H1 (cell line): ENCODE measurements around the gene PRKN. TPM values are rescaled to one million over a fixed set of nuclear protein-coding genes. Genes with fewer than 3 reads are reported as not detected.

ENCODE experiments used
- CTCF ChIA-PET: fragments of 300-600 bp; sonication (Branson Sonifier 250); formaldehyde crosslinking; loops from one replicate; lab custom pipeline; 2021; ENCODE audit not compliant: partially characterized antibody; lab: Charles Lee
- POLR2A ChIA-PET: fragments of 300-600 bp; sonication (Branson Sonifier 250); formaldehyde crosslinking; loops from one replicate; lab custom pipeline; 2021; ENCODE audit warnings: inconsistent platforms; ENCODE audit not compliant: partially characterized antibody; lab: Charles Lee
- DNase-seq, 2 experiments: peaks; one replicate each; pipeline versions ENCODE4 v3.0.0 to v3.0.0-alpha.2; 2010 to 2022; ENCODE audit warnings: low spot score in 2 of 2, low read depth in 1 of 2, mixed read lengths in 1 of 2
- FAIRE-seq: peaks from 2 replicates; lab custom pipeline; 2011; peaks lifted over from hg19 to GRCh38; lab: Jason Lieb, UNC
- H2AFZ ChIP-seq: 2 replicates; pipeline ENCODE4 v1.8.1; 2012; ENCODE audit warnings: low read length, inconsistent platforms
- H2AK5ac ChIP-seq: 2 replicates; pipeline ENCODE4 v1.6.1; 2013; ENCODE audit warnings: low read depth, low read length
- H2BK120ac ChIP-seq: replicated peaks from 2 replicates; pipeline ENCODE3; 2013; ENCODE audit warnings: low read depth, low read length, inconsistent platforms
- H2BK12ac ChIP-seq: 2 replicates; pipeline ENCODE4 v1.6.1; 2013; ENCODE audit warnings: low read depth, low read length
- H2BK15ac ChIP-seq: 2 replicates; pipeline ENCODE4 v1.6.1; 2013; ENCODE audit warnings: low read length
- H2BK20ac ChIP-seq: 2 replicates; pipeline ENCODE4 v1.6.1; 2013; ENCODE audit warnings: low read length
- H2BK5ac ChIP-seq: 2 replicates; pipeline ENCODE4 v1.6.1; 2013; ENCODE audit warnings: low read depth, low read length
- H3K14ac ChIP-seq: 2 replicates; pipeline ENCODE4 v1.6.1; 2013; ENCODE audit warnings: inconsistent platforms; ENCODE audit not compliant: insufficient read length
- H3K18ac ChIP-seq: 2 replicates; pipeline ENCODE4 v1.6.1; 2013; ENCODE audit warnings: low read length; ENCODE audit errors: extremely low read depth
- H3K23ac ChIP-seq: 2 replicates; pipeline ENCODE4 v1.6.1; 2013; ENCODE audit warnings: inconsistent platforms; ENCODE audit not compliant: insufficient read length
- H3K23me2 ChIP-seq: 2 replicates; pipeline ENCODE4 v1.6.1; 2013; ENCODE audit warnings: low read depth, low read length
- H3K27ac ChIP-seq: 2 replicates; pipeline ENCODE4 v1.6.1; 2011; ENCODE audit warnings: low read depth, low read length, inconsistent platforms
- H3K27me3 ChIP-seq, 4 experiments: replicated peaks in 1 of 4; 1 replicate in 1 of 4; 2 replicates in 3 of 4; pipeline versions ENCODE4 v1.6.1 to v1.8.1; 2011 to 2013; ENCODE audit warnings: low read length in 3 of 4, mild to moderate bottlenecking in 3 of 4, inconsistent platforms in 2 of 4, mixed read lengths in 2 of 4, moderate library complexity in 1 of 4; ENCODE audit not compliant: control insufficient read depth in 3 of 4, insufficient read depth in 3 of 4; ENCODE audit errors: extremely low read depth in 1 of 4
- H3K36me3 ChIP-seq, 4 experiments: 2 replicates each; pipeline versions ENCODE4 v1.6.1 to v1.8.1; 2011 to 2013; ENCODE audit warnings: mild to moderate bottlenecking in 4 of 4, low read length in 3 of 4, moderate library complexity in 2 of 4, control low read depth in 1 of 4, inconsistent platforms in 1 of 4; ENCODE audit not compliant: insufficient read depth in 4 of 4, control insufficient read depth in 2 of 4
- H3K4ac ChIP-seq: replicated peaks from 2 replicates; pipeline ENCODE3; 2013; ENCODE audit warnings: low read length, low read depth, mixed read lengths, inconsistent platforms; ENCODE audit not compliant: insufficient read length
- H3K4me1 ChIP-seq, 4 experiments: replicated peaks in 1 of 4; 1 replicate in 1 of 4; 2 replicates in 3 of 4; pipeline versions ENCODE4 v1.6.1 to v1.8.1; 2011 to 2013; ENCODE audit warnings: low read length in 3 of 4, inconsistent platforms in 2 of 4, mixed read lengths in 1 of 4; ENCODE audit not compliant: insufficient read depth in 4 of 4, control insufficient read depth in 3 of 4
- H3K4me2 ChIP-seq, 2 experiments: 2 replicates each; pipeline versions ENCODE4 v1.6.1 to v1.8.1; 2011 to 2013; ENCODE audit warnings: low read depth in 2 of 2, low read length in 2 of 2, control low read depth in 1 of 2, inconsistent platforms in 1 of 2, mild to moderate bottlenecking in 1 of 2; ENCODE audit not compliant: insufficient read depth in 1 of 2
- H3K4me3 ChIP-seq, 4 experiments: fragments of 200-600, 300-600 bp in 1 of 4; sonication (generic), shearing (Covaris generic), sonication (Bioruptor Twin) in 1 of 4; 2 replicates each; pipeline versions ENCODE4 v1.5.1 to v1.8.1; 2011 to 2016; ENCODE audit warnings: low read length in 4 of 4, low read depth in 3 of 4, control low read depth in 2 of 4, inconsistent platforms in 2 of 4, mild to moderate bottlenecking in 2 of 4, mixed read lengths in 1 of 4, moderate library complexity in 1 of 4; ENCODE audit not compliant: insufficient read depth in 2 of 4; ENCODE audit errors: extremely low read depth in 1 of 4
- H3K56ac ChIP-seq: replicated peaks from 2 replicates; pipeline ENCODE3; 2013; ENCODE audit warnings: low read depth, mild to moderate bottlenecking, mixed read lengths, low read length, inconsistent platforms; ENCODE audit not compliant: insufficient read length
- H3K79me1 ChIP-seq: 2 replicates; pipeline ENCODE4 v1.6.1; 2013; ENCODE audit warnings: low read depth, low read length, control low read depth
- H3K79me2 ChIP-seq, 2 experiments: 2 replicates each; pipeline versions ENCODE4 v1.6.1 to v1.8.1; 2012 to 2013; ENCODE audit warnings: low read length in 2 of 2, mild to moderate bottlenecking in 2 of 2, inconsistent platforms in 1 of 2; ENCODE audit not compliant: insufficient read depth in 2 of 2, control insufficient read depth in 1 of 2
- H3K9ac ChIP-seq, 4 experiments: replicated peaks in 1 of 4; 1 replicate in 1 of 4; 2 replicates in 3 of 4; pipeline versions ENCODE4 v1.6.1 to v1.8.1; 2011 to 2013; ENCODE audit warnings: low read depth in 3 of 4, low read length in 3 of 4, control low read depth in 2 of 4, mild to moderate bottlenecking in 2 of 4, moderate library complexity in 2 of 4, inconsistent platforms in 1 of 4; ENCODE audit errors: extremely low read depth in 1 of 4
- H3K9me3 ChIP-seq, 2 experiments: 2 replicates each; pipeline versions ENCODE4 v1.6.1 to v1.8.1; 2012 to 2013; ENCODE audit warnings: mild to moderate bottlenecking in 2 of 2, moderate library complexity in 2 of 2, control low read depth in 1 of 2, inconsistent platforms in 1 of 2, low read depth in 1 of 2, low read length in 1 of 2, mixed read lengths in 1 of 2; ENCODE audit not compliant: insufficient read depth in 2 of 2
- H4K20me1 ChIP-seq, 2 experiments: replicated peaks in 1 of 2; 2 replicates each; pipeline versions ENCODE3 to v1.8.1; 2011 to 2013; ENCODE audit warnings: inconsistent platforms in 2 of 2, low read length in 2 of 2, mild to moderate bottlenecking in 1 of 2; ENCODE audit not compliant: insufficient read depth in 2 of 2, control insufficient read depth in 1 of 2
- H4K5ac ChIP-seq: 2 replicates; pipeline ENCODE4 v1.6.1; 2013; ENCODE audit warnings: low read length, low read depth, mixed read lengths, inconsistent platforms; ENCODE audit not compliant: insufficient read length
- H4K8ac ChIP-seq: 2 replicates; pipeline ENCODE4 v1.8.0; 2013; ENCODE audit warnings: mild to moderate bottlenecking, moderate library complexity, low read length, inconsistent platforms; ENCODE audit not compliant: insufficient read depth; ENCODE audit errors: extremely low read depth
- H4K91ac ChIP-seq: replicated peaks from 2 replicates; pipeline ENCODE3; 2013; ENCODE audit warnings: low read length, mixed read lengths, inconsistent platforms; ENCODE audit not compliant: insufficient read length
- EGR1 ChIP-seq: IDR thresholded peaks from 2 replicates; pipeline ENCODE4 v1.6.1; 2011; ENCODE audit warnings: low read depth, low read length, borderline replicate concordance
- KDM4A ChIP-seq: IDR thresholded peaks from one replicate; pipeline ENCODE4 v1.7.1; 2012; ENCODE audit warnings: low read depth, mild to moderate bottlenecking, moderate library complexity, low read length, inconsistent platforms; ENCODE audit not compliant: severe bottlenecking
- WGBS, 2 experiments: shearing (Covaris generic) in 1 of 2; methylation state at CpG; one replicate each; pipeline versions ENCODE4 v1.1.6 to v1.1.7; 2013 to 2015; ENCODE audit warnings: low lambda C conversion rate in 2 of 2, mixed read lengths in 2 of 2, inconsistent platforms in 1 of 2, low coverage in 1 of 2, missing lambda C conversion rate in 1 of 2; ENCODE audit not compliant: insufficient replicate concordance in 2 of 2, insufficient coverage in 1 of 2, insufficient read length in 1 of 2; ENCODE audit errors: extremely low coverage in 1 of 2, missing lambda C conversion rate in 1 of 2; 5-methylcytosine and 5-hydroxymethylcytosine counted together
- polyA plus RNA-seq, 7 experiments: library from polyadenylated mRNA; depleted of rRNA in 3 of 7; stranded (reverse) in 5 of 7; unstranded in 2 of 7; fragments of >200 nt in 5 of 7; fragments of 200-250 nt in 2 of 7; gene quantifications; 1 replicate in 5 of 7; 2 replicates in 1 of 7; 4 replicates in 1 of 7; pipeline versions ENCODE4 v1.2.1 to v1.2.3, GENCODE V29; 2011 to 2013; ENCODE audit warnings: missing spikeins in 2 of 7, mixed read lengths in 2 of 7
- total RNA-seq: library from RNA; stranded (reverse); fragmentation: NEBNext Ultra II Directional; extraction: Animal tissue kit (Norgen Biotek cat#: 25700); gene quantifications from 2 replicates; pipeline ENCODE4 v1.2.1, GENCODE V29; 2021
- TF ChIP-seq, protein P1 (sequence below): IDR thresholded peaks from 2 replicates; pipeline ENCODE4 v1.6.1; 2012; ENCODE audit warnings: inconsistent platforms
- TF ChIP-seq, protein P2 (sequence below): IDR thresholded peaks from 2 replicates; pipeline ENCODE4 v1.6.1; 2012; ENCODE audit warnings: inconsistent platforms

PRKN gene
- total and polyA plus RNA-seq, 2 of the 8 experiments (the other 6 are each of a cell fraction or from before 2014, with no cell fraction given): 0.13 to 0.29 TPM

DNA sequence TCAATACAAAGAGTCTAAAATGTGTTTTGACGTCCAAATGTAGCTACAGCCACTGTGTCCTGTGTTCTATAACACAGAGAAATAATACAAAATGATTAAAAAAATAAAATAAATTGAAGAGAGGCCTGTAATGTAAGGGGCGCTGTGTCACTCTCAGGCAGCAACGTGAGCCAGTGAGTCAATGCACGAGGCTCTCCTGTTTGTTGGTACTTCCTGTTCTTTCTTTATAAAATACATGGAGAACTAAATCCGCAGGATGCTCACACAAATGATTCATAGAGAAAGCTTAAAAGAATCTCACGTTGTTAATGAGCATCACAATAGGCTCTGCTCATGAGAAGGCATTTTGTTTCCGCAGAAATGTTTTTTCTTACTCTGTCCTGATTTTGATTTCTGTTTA lies 818.7 kb downstream of the PRKN start:
- no peak overlapping the region for H3K4ac ChIP-seq
- H3K56ac ChIP-seq: no peak overlapping the region
- H3K9ac ChIP-seq: no peak overlapping the region
- H3K23ac ChIP-seq: no peak overlapping the region
- H2AFZ ChIP-seq: no peak overlapping the region
- no peak overlapping the region for H3K14ac ChIP-seq
- no peaks in the 10 kb centered on the region for H3K79me2 ChIP-seq
- DNase-seq (no peak), FAIRE-seq (no peak)
- H3K79me1 ChIP-seq: no peaks in the 10 kb centered on the region
- no peak overlapping the region for H4K5ac ChIP-seq
- H3K9me3 ChIP-seq: no peaks in the 10 kb centered on the region
- no peaks in the 10 kb centered on the region for H3K36me3 ChIP-seq
- no peaks in the 10 kb centered on the region for H3K23me2 ChIP-seq
- no peak overlapping the region for H2BK15ac ChIP-seq
- no peak overlapping the region for H2BK5ac ChIP-seq
- H2AK5ac ChIP-seq: no peak overlapping the region
- H2BK120ac ChIP-seq: no peak overlapping the region
- peaks cover 0 to 3% (median 0%) of the 10 kb centered on the region in 4 experiments; a peak in 4 of 7 replicates for H3K4me1 ChIP-seq
- H2BK20ac ChIP-seq: no peak overlapping the region
- no peak overlapping the region for H4K8ac ChIP-seq
- no peak overlapping the region for H2BK12ac ChIP-seq
- CTCF ChIA-PET: no interaction called here
- H3K4me2 ChIP-seq: no peak overlapping the region
- WGBS, 2 experiments: 58% methylated on average over 7 of the region's 7 CpGs; no CpG with 5 or more reads in 1 of the 2 experiments
- no peak overlapping the region for H3K27ac ChIP-seq
- H3K18ac ChIP-seq: no peak overlapping the region
- POLR2A ChIA-PET: no interaction called here
- H3K27me3 ChIP-seq: peaks cover 0 to under 1% (median 0%) of the 10 kb centered on the region in 4 experiments; a peak in 1 of 7 replicates
- TF ChIP-seq, protein P1, sequence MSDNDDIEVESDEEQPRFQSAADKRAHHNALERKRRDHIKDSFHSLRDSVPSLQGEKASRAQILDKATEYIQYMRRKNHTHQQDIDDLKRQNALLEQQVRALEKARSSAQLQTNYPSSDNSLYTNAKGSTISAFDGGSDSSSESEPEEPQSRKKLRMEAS: peak; percentile 65
- TF ChIP-seq EGR1 (no peak), KDM4A (no peak)
- TF ChIP-seq, protein P2, sequence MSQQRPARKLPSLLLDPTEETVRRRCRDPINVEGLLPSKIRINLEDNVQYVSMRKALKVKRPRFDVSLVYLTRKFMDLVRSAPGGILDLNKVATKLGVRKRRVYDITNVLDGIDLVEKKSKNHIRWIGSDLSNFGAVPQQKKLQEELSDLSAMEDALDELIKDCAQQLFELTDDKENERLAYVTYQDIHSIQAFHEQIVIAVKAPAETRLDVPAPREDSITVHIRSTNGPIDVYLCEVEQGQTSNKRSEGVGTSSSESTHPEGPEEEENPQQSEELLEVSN: peak; percentile 52; the same call in 1 of the 2 replicates
- TF ChIP-seq, all 59 proteins: peak for 2
- no peak overlapping the region for H4K91ac ChIP-seq
- H3K4me3 ChIP-seq: no peak overlapping the region
- no peaks in the 10 kb centered on the region for H4K20me1 ChIP-seq
